ENCODE measurements around the gene SLC5A3.

SLC5A3 gene

DNA sequence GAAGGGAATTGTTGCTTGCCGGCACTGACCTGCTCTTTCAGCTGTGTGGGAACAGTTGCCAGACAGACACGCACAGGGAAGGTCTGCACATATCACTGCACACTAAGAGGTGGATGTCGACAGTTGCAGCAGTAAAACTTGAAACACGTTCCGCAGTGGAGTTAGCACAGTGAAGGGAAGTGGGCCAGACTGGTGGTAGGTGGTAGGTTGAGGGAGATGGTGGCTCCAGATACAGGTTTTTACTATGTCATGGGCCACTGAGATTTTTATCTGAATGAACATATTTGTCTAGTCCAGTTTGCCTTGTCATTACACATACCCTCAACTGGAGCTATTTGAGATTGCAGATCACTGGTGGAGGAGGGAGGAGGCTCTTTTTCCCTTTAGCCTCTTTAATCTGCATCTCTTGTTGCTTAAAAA lies 13.5 kb downstream of the SLC5A3 start:
- TF ChIP-seq ESRRG (CRISPR knock-in tag; IDR thresholded peaks at IDR 0.05) (no peak), ZFP3 (CRISPR knock-in tag; IDR thresholded peaks at IDR 0.05) (no peak), ZNF8 (CRISPR knock-in tag; IDR thresholded peaks at IDR 0.05) (no peak), ZNF565 (CRISPR knock-in tag; conservative IDR thresholded peaks at IDR 0.05; ENCODE audit: low read depth) (no peak), RARB (CRISPR knock-in tag; IDR thresholded peaks at IDR 0.05) (no peak), ZNF70 (CRISPR knock-in tag; IDR thresholded peaks at IDR 0.05) (no peak), ISL1 (CRISPR knock-in tag; IDR thresholded peaks at IDR 0.05) (no peak), OSR1 (CRISPR knock-in tag; IDR thresholded peaks at IDR 0.05) (no peak), PPARA (CRISPR knock-in tag; IDR thresholded peaks at IDR 0.05; ENCODE audit: borderline replicate concordance) (no peak)
- TF ChIP-seq, protein P1, sequence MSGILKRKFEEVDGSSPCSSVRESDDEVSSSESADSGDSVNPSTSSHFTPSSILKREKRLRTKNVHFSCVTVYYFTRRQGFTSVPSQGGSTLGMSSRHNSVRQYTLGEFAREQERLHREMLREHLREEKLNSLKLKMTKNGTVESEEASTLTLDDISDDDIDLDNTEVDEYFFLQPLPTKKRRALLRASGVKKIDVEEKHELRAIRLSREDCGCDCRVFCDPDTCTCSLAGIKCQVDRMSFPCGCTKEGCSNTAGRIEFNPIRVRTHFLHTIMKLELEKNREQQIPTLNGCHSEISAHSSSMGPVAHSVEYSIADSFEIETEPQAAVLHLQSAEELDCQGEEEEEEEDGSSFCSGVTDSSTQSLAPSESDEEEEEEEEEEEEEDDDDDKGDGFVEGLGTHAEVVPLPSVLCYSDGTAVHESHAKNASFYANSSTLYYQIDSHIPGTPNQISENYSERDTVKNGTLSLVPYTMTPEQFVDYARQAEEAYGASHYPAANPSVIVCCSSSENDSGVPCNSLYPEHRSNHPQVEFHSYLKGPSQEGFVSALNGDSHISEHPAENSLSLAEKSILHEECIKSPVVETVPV (CRISPR knock-in tag; IDR thresholded peaks at IDR 0.05) = no peak
- TF ChIP-seq, protein P2, sequence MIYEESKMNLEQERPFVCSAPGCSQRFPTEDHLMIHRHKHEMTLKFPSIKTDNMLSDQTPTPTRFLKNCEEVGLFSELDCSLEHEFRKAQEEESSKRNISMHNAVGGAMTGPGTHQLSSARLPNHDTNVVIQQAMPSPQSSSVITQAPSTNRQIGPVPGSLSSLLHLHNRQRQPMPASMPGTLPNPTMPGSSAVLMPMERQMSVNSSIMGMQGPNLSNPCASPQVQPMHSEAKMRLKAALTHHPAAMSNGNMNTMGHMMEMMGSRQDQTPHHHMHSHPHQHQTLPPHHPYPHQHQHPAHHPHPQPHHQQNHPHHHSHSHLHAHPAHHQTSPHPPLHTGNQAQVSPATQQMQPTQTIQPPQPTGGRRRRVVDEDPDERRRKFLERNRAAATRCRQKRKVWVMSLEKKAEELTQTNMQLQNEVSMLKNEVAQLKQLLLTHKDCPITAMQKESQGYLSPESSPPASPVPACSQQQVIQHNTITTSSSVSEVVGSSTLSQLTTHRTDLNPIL (CRISPR knock-in tag; IDR thresholded peaks at IDR 0.05; ENCODE audit: low read depth) = no peak
- TF ChIP-seq, protein P3, sequence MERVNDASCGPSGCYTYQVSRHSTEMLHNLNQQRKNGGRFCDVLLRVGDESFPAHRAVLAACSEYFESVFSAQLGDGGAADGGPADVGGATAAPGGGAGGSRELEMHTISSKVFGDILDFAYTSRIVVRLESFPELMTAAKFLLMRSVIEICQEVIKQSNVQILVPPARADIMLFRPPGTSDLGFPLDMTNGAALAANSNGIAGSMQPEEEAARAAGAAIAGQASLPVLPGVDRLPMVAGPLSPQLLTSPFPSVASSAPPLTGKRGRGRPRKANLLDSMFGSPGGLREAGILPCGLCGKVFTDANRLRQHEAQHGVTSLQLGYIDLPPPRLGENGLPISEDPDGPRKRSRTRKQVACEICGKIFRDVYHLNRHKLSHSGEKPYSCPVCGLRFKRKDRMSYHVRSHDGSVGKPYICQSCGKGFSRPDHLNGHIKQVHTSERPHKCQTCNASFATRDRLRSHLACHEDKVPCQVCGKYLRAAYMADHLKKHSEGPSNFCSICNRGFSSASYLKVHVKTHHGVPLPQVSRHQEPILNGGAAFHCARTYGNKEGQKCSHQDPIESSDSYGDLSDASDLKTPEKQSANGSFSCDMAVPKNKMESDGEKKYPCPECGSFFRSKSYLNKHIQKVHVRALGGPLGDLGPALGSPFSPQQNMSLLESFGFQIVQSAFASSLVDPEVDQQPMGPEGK (CRISPR knock-in tag; IDR thresholded peaks at IDR 0.05; ENCODE audit: borderline replicate concordance) = no peak
- ATAC-seq = no peak

DNA sequence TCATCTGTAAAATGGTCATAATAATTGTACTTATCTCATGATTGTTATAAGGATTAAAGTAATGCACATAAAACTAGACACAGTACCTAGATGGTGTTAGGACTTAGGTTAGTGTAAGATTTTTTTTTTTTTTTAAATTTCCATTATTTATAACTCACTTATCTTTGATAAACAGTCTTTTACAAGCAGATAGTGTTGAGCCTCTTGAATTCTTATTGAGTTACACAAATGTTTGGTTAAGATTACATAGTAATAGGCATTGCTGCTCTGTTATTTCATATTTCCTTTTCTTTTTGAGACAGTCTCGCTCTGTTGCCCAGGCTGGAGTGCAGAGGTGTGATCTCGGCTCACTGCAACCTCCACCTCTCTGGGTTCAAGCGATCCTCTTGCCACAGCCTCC lies 15.4 kb downstream of the SLC5A3 start:
- TF ChIP-seq, protein P2 (CRISPR knock-in tag; IDR thresholded peaks at IDR 0.05; ENCODE audit: low read depth) = no peak
- TF ChIP-seq OSR1 (CRISPR knock-in tag; IDR thresholded peaks at IDR 0.05) (no peak), ESRRG (CRISPR knock-in tag; IDR thresholded peaks at IDR 0.05) (no peak), ZC3H10 (CRISPR knock-in tag; IDR thresholded peaks at IDR 0.05) (no peak), SNAI2 (CRISPR knock-in tag; IDR thresholded peaks at IDR 0.05) (no peak)
- TF ChIP-seq, protein P4, sequence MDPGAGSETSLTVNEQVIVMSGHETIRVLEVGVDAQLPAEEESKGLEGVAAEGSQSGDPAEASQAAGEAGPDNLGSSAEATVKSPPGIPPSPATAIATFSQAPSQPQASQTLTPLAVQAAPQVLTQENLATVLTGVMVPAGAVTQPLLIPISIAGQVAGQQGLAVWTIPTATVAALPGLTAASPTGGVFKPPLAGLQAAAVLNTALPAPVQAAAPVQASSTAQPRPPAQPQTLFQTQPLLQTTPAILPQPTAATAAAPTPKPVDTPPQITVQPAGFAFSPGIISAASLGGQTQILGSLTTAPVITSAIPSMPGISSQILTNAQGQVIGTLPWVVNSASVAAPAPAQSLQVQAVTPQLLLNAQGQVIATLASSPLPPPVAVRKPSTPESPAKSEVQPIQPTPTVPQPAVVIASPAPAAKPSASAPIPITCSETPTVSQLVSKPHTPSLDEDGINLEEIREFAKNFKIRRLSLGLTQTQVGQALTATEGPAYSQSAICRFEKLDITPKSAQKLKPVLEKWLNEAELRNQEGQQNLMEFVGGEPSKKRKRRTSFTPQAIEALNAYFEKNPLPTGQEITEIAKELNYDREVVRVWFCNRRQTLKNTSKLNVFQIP (CRISPR knock-in tag; IDR thresholded peaks at IDR 0.05; ENCODE audit: borderline replicate concordance, low read depth) = no peak
- ATAC-seq = no peak

DNA sequence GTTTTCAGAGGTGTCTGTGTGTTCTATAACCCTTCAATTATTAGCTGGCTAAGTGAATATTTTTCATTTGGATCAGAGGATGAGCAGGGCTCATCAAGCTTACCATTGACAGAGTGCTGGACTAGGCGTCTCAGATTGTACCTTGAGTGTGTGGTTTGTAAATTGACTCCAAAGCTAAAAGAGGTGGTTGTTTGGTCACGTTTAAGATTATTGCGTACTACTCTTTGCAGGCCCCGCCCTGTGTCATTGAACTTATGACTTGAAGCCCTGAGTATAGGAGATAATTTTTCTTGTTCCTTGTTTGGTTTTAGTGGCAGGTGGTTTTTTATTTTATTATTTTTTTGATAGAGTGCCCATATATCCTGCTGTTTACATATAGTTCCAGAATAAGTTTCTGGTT lies 17.7 kb downstream of the SLC5A3 start:
- ATAC-seq = no peak
- TF ChIP-seq ZNF565 (CRISPR knock-in tag; conservative IDR thresholded peaks at IDR 0.05; ENCODE audit: low read depth) (no peak), ISL1 (CRISPR knock-in tag; IDR thresholded peaks at IDR 0.05) (no peak), ZNF8 (CRISPR knock-in tag; IDR thresholded peaks at IDR 0.05) (no peak), ARNTL (CRISPR knock-in tag; IDR thresholded peaks at IDR 0.05; ENCODE audit: borderline replicate concordance, low read depth) (no peak), TOX (CRISPR knock-in tag; IDR thresholded peaks at IDR 0.05; ENCODE audit: borderline replicate concordance) (no peak), SNAI2 (CRISPR knock-in tag; IDR thresholded peaks at IDR 0.05) (no peak), CSDC2 (CRISPR knock-in tag; IDR thresholded peaks at IDR 0.05) (no peak), ESRRG (CRISPR knock-in tag; IDR thresholded peaks at IDR 0.05) (no peak), BACH2 (CRISPR knock-in tag; IDR thresholded peaks at IDR 0.05; ENCODE audit: borderline replicate concordance) (no peak), ZFP3 (CRISPR knock-in tag; IDR thresholded peaks at IDR 0.05) (no peak), PPARA (CRISPR knock-in tag; IDR thresholded peaks at IDR 0.05; ENCODE audit: borderline replicate concordance) (no peak), ZFP30 (CRISPR knock-in tag; IDR thresholded peaks at IDR 0.05) (no peak), ZC3H10 (CRISPR knock-in tag; IDR thresholded peaks at IDR 0.05) (no peak), GLIS3 (CRISPR knock-in tag; IDR thresholded peaks at IDR 0.05) (no peak), ZNF70 (CRISPR knock-in tag; IDR thresholded peaks at IDR 0.05) (no peak)
- TF ChIP-seq, protein P1 (CRISPR knock-in tag; IDR thresholded peaks at IDR 0.05) = no peak
- TF ChIP-seq, protein P5, sequence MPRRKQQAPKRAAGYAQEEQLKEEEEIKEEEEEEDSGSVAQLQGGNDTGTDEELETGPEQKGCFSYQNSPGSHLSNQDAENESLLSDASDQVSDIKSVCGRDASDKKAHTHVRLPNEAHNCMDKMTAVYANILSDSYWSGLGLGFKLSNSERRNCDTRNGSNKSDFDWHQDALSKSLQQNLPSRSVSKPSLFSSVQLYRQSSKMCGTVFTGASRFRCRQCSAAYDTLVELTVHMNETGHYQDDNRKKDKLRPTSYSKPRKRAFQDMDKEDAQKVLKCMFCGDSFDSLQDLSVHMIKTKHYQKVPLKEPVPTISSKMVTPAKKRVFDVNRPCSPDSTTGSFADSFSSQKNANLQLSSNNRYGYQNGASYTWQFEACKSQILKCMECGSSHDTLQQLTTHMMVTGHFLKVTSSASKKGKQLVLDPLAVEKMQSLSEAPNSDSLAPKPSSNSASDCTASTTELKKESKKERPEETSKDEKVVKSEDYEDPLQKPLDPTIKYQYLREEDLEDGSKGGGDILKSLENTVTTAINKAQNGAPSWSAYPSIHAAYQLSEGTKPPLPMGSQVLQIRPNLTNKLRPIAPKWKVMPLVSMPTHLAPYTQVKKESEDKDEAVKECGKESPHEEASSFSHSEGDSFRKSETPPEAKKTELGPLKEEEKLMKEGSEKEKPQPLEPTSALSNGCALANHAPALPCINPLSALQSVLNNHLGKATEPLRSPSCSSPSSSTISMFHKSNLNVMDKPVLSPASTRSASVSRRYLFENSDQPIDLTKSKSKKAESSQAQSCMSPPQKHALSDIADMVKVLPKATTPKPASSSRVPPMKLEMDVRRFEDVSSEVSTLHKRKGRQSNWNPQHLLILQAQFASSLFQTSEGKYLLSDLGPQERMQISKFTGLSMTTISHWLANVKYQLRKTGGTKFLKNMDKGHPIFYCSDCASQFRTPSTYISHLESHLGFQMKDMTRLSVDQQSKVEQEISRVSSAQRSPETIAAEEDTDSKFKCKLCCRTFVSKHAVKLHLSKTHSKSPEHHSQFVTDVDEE (CRISPR knock-in tag; IDR thresholded peaks at IDR 0.05) = no peak
- TF ChIP-seq, protein P3 (CRISPR knock-in tag; IDR thresholded peaks at IDR 0.05; ENCODE audit: borderline replicate concordance) = no peak
